Trophoblast cell (in vitro differentiated cells and primary cell): ENCODE data around the gene UBE2N.

Experiments
- DNase-seq, 2 donors: peaks; one replicate each; pipeline ENCODE4 v3.0.0-alpha.2; 2016
- H2AFZ ChIP-seq: 2 replicates; pipeline ENCODE4 v1.6.1; 2013; ENCODE audit warnings: low read length, moderate library complexity, mild to moderate bottlenecking; ENCODE audit not compliant: insufficient read depth, poor library complexity
- H2AK5ac ChIP-seq: 2 replicates; pipeline ENCODE4 v1.6.1; 2013; ENCODE audit warnings: mild to moderate bottlenecking, low read length
- H2BK120ac ChIP-seq: 2 replicates; pipeline ENCODE4 v1.6.1; 2013; ENCODE audit warnings: low read length, mild to moderate bottlenecking, moderate library complexity; ENCODE audit not compliant: insufficient read depth, poor library complexity
- H2BK12ac ChIP-seq: 2 replicates; pipeline ENCODE4 v1.6.1; 2013; ENCODE audit warnings: mild to moderate bottlenecking, low read length, moderate library complexity
- H2BK5ac ChIP-seq: 2 replicates; pipeline ENCODE4 v1.6.1; 2013; ENCODE audit warnings: low read length, low read depth, moderate library complexity, mild to moderate bottlenecking; ENCODE audit not compliant: poor library complexity
- H3K14ac ChIP-seq: 2 replicates; pipeline ENCODE4 v1.6.1; 2013; ENCODE audit warnings: mild to moderate bottlenecking, low read length
- H3K18ac ChIP-seq: 2 replicates; pipeline ENCODE4 v1.6.1; 2013; ENCODE audit warnings: mild to moderate bottlenecking, low read length
- H3K23ac ChIP-seq: 2 replicates; pipeline ENCODE4 v1.6.1; 2013; ENCODE audit warnings: low read length
- H3K27ac ChIP-seq: 2 replicates; pipeline ENCODE4 v1.5.1; 2013; ENCODE audit warnings: low read depth, mild to moderate bottlenecking, inconsistent platforms, low read length, moderate library complexity
- H3K27me3 ChIP-seq: 2 replicates; pipeline ENCODE4 v1.6.1; 2013; ENCODE audit warnings: inconsistent platforms, mild to moderate bottlenecking, low read length, moderate library complexity; ENCODE audit not compliant: insufficient read depth
- H3K36me3 ChIP-seq, 2 experiments: 1 replicate in 1 of 2; 2 replicates in 1 of 2; pipeline ENCODE4 v1.6.1; 2013; ENCODE audit warnings: low read length in 2 of 2, mild to moderate bottlenecking in 2 of 2, moderate library complexity in 1 of 2; ENCODE audit not compliant: insufficient read depth in 2 of 2, control insufficient read depth in 1 of 2
- H3K4ac ChIP-seq: 2 replicates; pipeline ENCODE4 v1.6.1; 2013; ENCODE audit warnings: low read depth, mild to moderate bottlenecking, low read length, moderate library complexity
- H3K4me1 ChIP-seq, 2 experiments: 1 replicate in 1 of 2; 2 replicates in 1 of 2; pipeline ENCODE4 v1.6.1; 2013; ENCODE audit warnings: low read length in 2 of 2, mild to moderate bottlenecking in 2 of 2, moderate library complexity in 1 of 2; ENCODE audit not compliant: insufficient read depth in 2 of 2, control insufficient read depth in 1 of 2
- H3K4me2 ChIP-seq: 2 replicates; pipeline ENCODE4 v1.6.1; 2013; ENCODE audit warnings: inconsistent platforms, mild to moderate bottlenecking, low read length, moderate library complexity
- H3K4me3 ChIP-seq: 2 replicates; pipeline ENCODE4 v1.5.1; 2013; ENCODE audit warnings: mild to moderate bottlenecking, low read depth, low read length, inconsistent platforms
- H3K79me1 ChIP-seq: one replicate; pipeline ENCODE4 v1.6.1; 2013; ENCODE audit warnings: low read length
- H3K79me2 ChIP-seq: 2 replicates; pipeline ENCODE4 v1.6.1; 2013; ENCODE audit warnings: low read length, mild to moderate bottlenecking; ENCODE audit not compliant: control insufficient read depth, insufficient read depth, poor library complexity
- H3K9ac ChIP-seq: 2 replicates; pipeline ENCODE4 v1.6.1; 2013; ENCODE audit warnings: mild to moderate bottlenecking, low read length
- H3K9me3 ChIP-seq: 2 replicates; pipeline ENCODE4 v1.6.1; 2013; ENCODE audit warnings: low read depth, mild to moderate bottlenecking, control low read depth, inconsistent platforms, low read length; ENCODE audit not compliant: insufficient read depth
- H4K12ac ChIP-seq: 2 replicates; pipeline ENCODE4 v1.6.1; 2013; ENCODE audit warnings: low read depth, mild to moderate bottlenecking, low read length, moderate library complexity
- H4K8ac ChIP-seq: 2 replicates; pipeline ENCODE4 v1.6.1; 2013; ENCODE audit warnings: low read depth, mild to moderate bottlenecking, low read length, moderate library complexity
- H4K91ac ChIP-seq: one replicate; pipeline ENCODE4 v1.6.1; 2013; ENCODE audit warnings: low read depth, mild to moderate bottlenecking, low read length, moderate library complexity
- WGBS: extraction: QIAGEN DNeasy Blood & Tissue Kit; methylation state at CpG from one replicate; pipeline ENCODE4 v1.1.7; 2013; ENCODE audit warnings: missing lambda C conversion rate; ENCODE audit not compliant: insufficient read length, insufficient coverage; ENCODE audit errors: extremely low coverage; 5-methylcytosine and 5-hydroxymethylcytosine counted together

UBE2N gene

GRCh38 chr12:93425736-93426411 lies 15.9 kb downstream of the UBE2N start:
- H3K4ac ChIP-seq = peak overlapping the region; percentile 51
- no peaks in the 10 kb centered on the region for H3K27me3 ChIP-seq
- H3K9me3 ChIP-seq = no peaks in the 10 kb centered on the region
- H3K4me3 ChIP-seq = no peak overlapping the region
- no peaks in the 10 kb centered on the region for H3K79me1 ChIP-seq
- no peak overlapping the region for H4K8ac ChIP-seq
- H3K14ac ChIP-seq = no peak overlapping the region
- no peak overlapping the region for H4K91ac ChIP-seq
- H3K4me1 ChIP-seq = peaks cover 2 to 3% of the 10 kb centered on the region in 2 experiments
- no peak overlapping the region for H2AFZ ChIP-seq
- no peak overlapping the region for H2BK12ac ChIP-seq
- DNase-seq = no peak
- no peak overlapping the region for H2BK120ac ChIP-seq
- no peak overlapping the region for H3K18ac ChIP-seq
- no peak overlapping the region for H3K23ac ChIP-seq
- no peak overlapping the region for H3K9ac ChIP-seq
- H3K4me2 ChIP-seq = no peak overlapping the region
- WGBS = no CpG with 5 or more reads among the region's 8 CpGs
- peaks cover 12% of the 10 kb centered on the region for H3K79me2 ChIP-seq
- no peak overlapping the region for H4K12ac ChIP-seq
- H2BK5ac ChIP-seq = no peak overlapping the region
- no peak overlapping the region for H3K27ac ChIP-seq
- H2AK5ac ChIP-seq = no peak overlapping the region
- H3K36me3 ChIP-seq = no peaks in the 10 kb centered on the region

GRCh38 chr12:93422050-93422449 lies 19.7 kb downstream of the UBE2N start:
- Histone ChIP-seq H3K4me3 (no peak overlapping the region), H3K27ac (no peak overlapping the region), H4K8ac (no peak overlapping the region), H3K4me2 (no peak overlapping the region), H4K91ac (no peak overlapping the region), H3K4ac (no peak overlapping the region), H2BK12ac (no peak overlapping the region), H3K79me1 (no peaks in the 10 kb centered on the region), H3K36me3 (no peaks in the 10 kb centered on the region), H3K79me2 (peaks cover 9% of the 10 kb centered on the region), H3K9ac (no peak overlapping the region), H2AFZ (no peak overlapping the region), H3K4me1 (no peaks in the 10 kb centered on the region), H2AK5ac (no peak overlapping the region), H3K18ac (no peak overlapping the region), H2BK120ac (no peak overlapping the region), H3K23ac (no peak overlapping the region), H3K27me3 (no peaks in the 10 kb centered on the region), H2BK5ac (no peak overlapping the region), H4K12ac (no peak overlapping the region), H3K14ac (no peak overlapping the region), H3K9me3 (no peaks in the 10 kb centered on the region)
- no CpG with 5 or more reads among the region's 2 CpGs for WGBS
- no peak for DNase-seq

GRCh38 chr12:93419388-93420034 lies 22.2 kb downstream of the UBE2N start:
- Histone ChIP-seq H3K79me2 (peaks cover 4% of the 10 kb centered on the region), H3K4me1 (no peaks in the 10 kb centered on the region), H3K36me3 (no peaks in the 10 kb centered on the region), H3K4me2 (no peak overlapping the region), H3K27me3 (no peaks in the 10 kb centered on the region), H3K9me3 (no peaks in the 10 kb centered on the region), H2AK5ac (no peak overlapping the region), H2BK12ac (no peak overlapping the region), H3K9ac (no peak overlapping the region), H4K12ac (no peak overlapping the region), H4K91ac (no peak overlapping the region), H3K79me1 (no peaks in the 10 kb centered on the region), H4K8ac (no peak overlapping the region), H3K23ac (no peak overlapping the region), H2AFZ (no peak overlapping the region), H3K18ac (no peak overlapping the region), H3K27ac (no peak overlapping the region), H2BK120ac (no peak overlapping the region), H3K14ac (no peak overlapping the region), H2BK5ac (no peak overlapping the region), H3K4me3 (no peak overlapping the region), H3K4ac (no peak overlapping the region)
- WGBS = no CpG with 5 or more reads among the region's 1 CpG
- DNase-seq = peak in 1 of 2 donors; percentile 75

GRCh38 chr12:93417967-93418480 lies 23.7 kb downstream of the UBE2N start:
- Histone ChIP-seq H2BK120ac (no peak overlapping the region), H3K79me2 (peaks cover 4% of the 10 kb centered on the region), H4K12ac (no peak overlapping the region), H2AFZ (no peak overlapping the region), H3K9ac (no peak overlapping the region), H4K91ac (no peak overlapping the region), H3K79me1 (no peaks in the 10 kb centered on the region), H3K4me1 (peaks cover 0 to 4% of the 10 kb centered on the region in 2 experiments), H3K4ac (peak overlapping the region; percentile 98), H3K4me3 (no peak overlapping the region), H3K4me2 (no peak overlapping the region), H3K9me3 (no peaks in the 10 kb centered on the region), H3K18ac (no peak overlapping the region), H4K8ac (no peak overlapping the region), H2AK5ac (no peak overlapping the region), H3K27ac (no peak overlapping the region), H3K27me3 (no peaks in the 10 kb centered on the region), H2BK12ac (no peak overlapping the region), H2BK5ac (no peak overlapping the region), H3K23ac (no peak overlapping the region), H3K36me3 (no peaks in the 10 kb centered on the region), H3K14ac (no peak overlapping the region)
- no CpG with 5 or more reads among the region's 4 CpGs for WGBS
- no peak for DNase-seq
